Measurements from ENCODE around the gene APOBEC3B.

DNA sequence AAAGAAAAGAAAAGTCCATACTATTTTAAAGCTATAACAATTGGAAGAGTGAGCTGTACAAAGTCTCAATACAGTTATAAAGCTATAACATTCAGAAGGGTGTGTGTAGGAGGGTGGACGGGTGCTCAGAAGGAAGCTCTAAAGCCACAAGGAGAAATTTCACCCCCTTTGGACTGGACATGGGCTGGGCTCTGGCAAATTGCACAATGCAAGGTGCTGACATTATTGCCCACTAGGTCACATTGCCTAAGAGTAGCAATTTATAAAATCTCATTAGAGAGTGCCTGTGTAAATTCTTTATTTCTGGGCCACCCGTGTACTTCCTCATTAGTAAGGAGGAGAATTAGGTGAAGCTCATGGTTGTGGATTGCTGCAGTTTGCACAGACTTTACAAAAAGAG, 30.4 kb upstream of the APOBEC3B start:
- TF ChIP-seq, protein P1, sequence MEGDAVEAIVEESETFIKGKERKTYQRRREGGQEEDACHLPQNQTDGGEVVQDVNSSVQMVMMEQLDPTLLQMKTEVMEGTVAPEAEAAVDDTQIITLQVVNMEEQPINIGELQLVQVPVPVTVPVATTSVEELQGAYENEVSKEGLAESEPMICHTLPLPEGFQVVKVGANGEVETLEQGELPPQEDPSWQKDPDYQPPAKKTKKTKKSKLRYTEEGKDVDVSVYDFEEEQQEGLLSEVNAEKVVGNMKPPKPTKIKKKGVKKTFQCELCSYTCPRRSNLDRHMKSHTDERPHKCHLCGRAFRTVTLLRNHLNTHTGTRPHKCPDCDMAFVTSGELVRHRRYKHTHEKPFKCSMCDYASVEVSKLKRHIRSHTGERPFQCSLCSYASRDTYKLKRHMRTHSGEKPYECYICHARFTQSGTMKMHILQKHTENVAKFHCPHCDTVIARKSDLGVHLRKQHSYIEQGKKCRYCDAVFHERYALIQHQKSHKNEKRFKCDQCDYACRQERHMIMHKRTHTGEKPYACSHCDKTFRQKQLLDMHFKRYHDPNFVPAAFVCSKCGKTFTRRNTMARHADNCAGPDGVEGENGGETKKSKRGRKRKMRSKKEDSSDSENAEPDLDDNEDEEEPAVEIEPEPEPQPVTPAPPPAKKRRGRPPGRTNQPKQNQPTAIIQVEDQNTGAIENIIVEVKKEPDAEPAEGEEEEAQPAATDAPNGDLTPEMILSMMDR (IDR thresholded peaks at IDR 0.05; ENCODE audit: control extremely low read depth in 1 of 3, insufficient read depth in 1 of 3, low read depth in 1 of 3, low read length in 3 of 3): no peak
- TF ChIP-seq BCL11A (IDR thresholded peaks at IDR 0.05; ENCODE audit: low read depth in 2 of 2, low read length in 2 of 2) (no peak), CEBPB (IDR thresholded peaks at IDR 0.05; ENCODE audit: low read depth, low read length) (no peak), SIX5 (IDR thresholded peaks at IDR 0.05; ENCODE audit: low read depth, low read length) (no peak), SP1 (IDR thresholded peaks at IDR 0.05; ENCODE audit: low read depth, low read length) (no peak), KDM1A (IDR thresholded peaks at IDR 0.05; ENCODE audit: borderline replicate concordance, low read length) (no peak), EGR1 (IDR thresholded peaks at IDR 0.05; ENCODE audit: borderline replicate concordance, low read depth, low read length) (no peak), RAD21 (IDR thresholded peaks at IDR 0.05 in 1 of 2, conservative IDR thresholded peaks at IDR 0.05 in 1 of 2; ENCODE audit: low read depth in 2 of 2, low read length in 2 of 2) (no peak), POLR2AphosphoS5 (IDR thresholded peaks at IDR 0.05; ENCODE audit: low read depth, low read length) (no peak), POLR2A (IDR thresholded peaks at IDR 0.05; ENCODE audit: control extremely low read depth in 1 of 2, low read depth in 2 of 2, low read length in 2 of 2) (no peak), HDAC2 (IDR thresholded peaks at IDR 0.05; ENCODE audit: borderline replicate concordance in 1 of 2, low read depth in 2 of 2, low read length in 2 of 2) (no peak), MAFK (IDR thresholded peaks at IDR 0.05; ENCODE audit: low read depth, low read length) (no peak), BRCA1 (IDR thresholded peaks at IDR 0.05; ENCODE audit: low read depth, low read length) (no peak)
